AG10803 (cell line): ENCODE measurements around the gene TBC1D22A.

ENCODE experiments used
- DNase-seq: peaks from one replicate; pipeline ENCODE4 v3.0.0; 2010; ENCODE audit warnings: low read depth
- H3K4me3 ChIP-seq: 2 replicates; pipeline ENCODE4 v1.5.1; 2011; ENCODE audit warnings: mild to moderate bottlenecking, low read length, control low read depth
- CTCF ChIP-seq: conservative IDR thresholded peaks from 2 replicates; pipeline ENCODE4 v1.5.1; 2011; ENCODE audit warnings: mild to moderate bottlenecking, low read length, control low read depth, inconsistent platforms

The TBC1D22A gene

GRCh38 chr22:47190276-47190956 lies 428.0 kb downstream of the TBC1D22A start:
- H3K4me3 ChIP-seq: no peak overlapping the region
- no peak for TF ChIP-seq CTCF
- DNase-seq: no peak

GRCh38 chr22:47190957-47191670 lies 428.7 kb downstream of the TBC1D22A start:
- H3K4me3 ChIP-seq: no peak overlapping the region
- no peak for TF ChIP-seq CTCF
- DNase-seq: no peak

- no peak for TF ChIP-seq CTCF
- DNase-seq: no peak
- no peak overlapping the region for H3K4me3 ChIP-seq
Measured at GRCh38 chr22:47191671-47192650, 429.5 kb downstream of the TBC1D22A start.

GRCh38 chr22:47192651-47193437 lies 430.4 kb downstream of the TBC1D22A start:
- TF ChIP-seq CTCF: no peak
- H3K4me3 ChIP-seq: no peak overlapping the region
- DNase-seq: no peak

GRCh38 chr22:47193606-47194329 lies 431.3 kb downstream of the TBC1D22A start:
- H3K4me3 ChIP-seq: no peak overlapping the region
- DNase-seq: no peak
- no peak for TF ChIP-seq CTCF
